IPS DF 19.7 (cell line): ENCODE results near the gene DHX38.

Source experiments
- DNase-seq: peaks from one replicate; pipeline ENCODE4 v3.0.0-alpha.2; 2013; ENCODE audit warnings: low read depth, low spot score

DHX38 gene

GRCh38 chr16:72083778-72084404, 9.8 kb upstream of the DHX38 start:
- no peak for DNase-seq

GRCh38 chr16:72084445-72084844, 9.2 kb upstream of the DHX38 start:
- DNase-seq: no peak

GRCh38 chr16:72085002-72085401, 8.6 kb upstream of the DHX38 start:
- DNase-seq: no peak

- no peak for DNase-seq
Observed at GRCh38 chr16:72091217-72091616, 2.4 kb upstream of the DHX38 start.

- no peak for DNase-seq
Observed at GRCh38 chr16:72092832-72093447, 707 bp upstream of the DHX38 start.

- no peak for DNase-seq
Observed at GRCh38 chr16:72094266-72094610, 591 bp downstream of the DHX38 start.

- no peak for DNase-seq
Observed at GRCh38 chr16:72098936-72099335, 5.3 kb downstream of the DHX38 start.

- no peak for DNase-seq
Observed at GRCh38 chr16:72099377-72099818, 5.8 kb downstream of the DHX38 start.

- no peak for DNase-seq
Observed at GRCh38 chr16:72101195-72101594, 7.5 kb downstream of the DHX38 start.

- DNase-seq: no peak
Observed at GRCh38 chr16:72104905-72105304, 11.3 kb downstream of the DHX38 start.

GRCh38 chr16:72105978-72106377, 12.3 kb downstream of the DHX38 start:
- DNase-seq: no peak

- DNase-seq: no peak
Observed at GRCh38 chr16:72107371-72107770, 13.7 kb downstream of the DHX38 start.

GRCh38 chr16:72108353-72109102, 14.9 kb downstream of the DHX38 start:
- no peak for DNase-seq

- no peak for DNase-seq
Observed at GRCh38 chr16:72109300-72109699, 15.7 kb downstream of the DHX38 start.

- DNase-seq: no peak
Observed at GRCh38 chr16:72109966-72110530, 16.4 kb downstream of the DHX38 start.

GRCh38 chr16:72110662-72111615, 17.3 kb downstream of the DHX38 start:
- no peak for DNase-seq

- no peak for DNase-seq
Observed at GRCh38 chr16:72111657-72112451, 18.2 kb downstream of the DHX38 start.

- no peak for DNase-seq
Observed at GRCh38 chr16:72112452-72112792, 18.8 kb downstream of the DHX38 start.

- DNase-seq: no peak
Observed at GRCh38 chr16:72112906-72113615, 19.4 kb downstream of the DHX38 start.

- no peak for DNase-seq
Observed at GRCh38 chr16:72113616-72113945, 19.9 kb downstream of the DHX38 start.
